ENCODE measurements around the gene ATF6B. TPM values are rescaled to one million over a fixed set of nuclear protein-coding genes. Genes with fewer than 3 reads are reported as not detected.
A peak's percentile ranks its signal among the peaks of the same experiment; 100 is the strongest.
"Not testable (repeated sequence)": the region's sequence is repeated elsewhere in the genome, so short reads cannot be mapped to it uniquely, and the experiment has no call there.

The ATF6B gene
- polyA plus RNA-seq, 10 donors: 33.0 to 55.9 (median 41.5) TPM

DNA sequence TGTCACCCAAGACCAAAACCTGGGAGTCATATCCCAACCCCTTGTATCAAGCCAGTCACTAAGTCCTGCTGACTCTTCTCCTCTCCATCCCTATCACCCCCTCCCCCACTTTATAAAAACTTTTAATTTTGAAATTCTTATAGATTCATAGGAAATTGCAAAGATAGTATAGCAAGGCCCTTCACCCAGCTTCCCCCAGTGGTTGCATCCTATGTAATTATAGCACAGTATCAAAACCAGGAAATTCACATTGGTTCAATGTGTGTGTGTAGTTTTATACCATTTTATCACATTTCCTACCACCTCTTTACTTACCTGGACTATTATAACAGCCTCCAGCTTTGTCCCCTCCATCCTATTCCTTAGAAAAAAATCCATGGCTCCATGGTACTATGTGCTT lies 30.0 kb upstream of the ATF6B start:
- no peak for DNase-seq

DNA sequence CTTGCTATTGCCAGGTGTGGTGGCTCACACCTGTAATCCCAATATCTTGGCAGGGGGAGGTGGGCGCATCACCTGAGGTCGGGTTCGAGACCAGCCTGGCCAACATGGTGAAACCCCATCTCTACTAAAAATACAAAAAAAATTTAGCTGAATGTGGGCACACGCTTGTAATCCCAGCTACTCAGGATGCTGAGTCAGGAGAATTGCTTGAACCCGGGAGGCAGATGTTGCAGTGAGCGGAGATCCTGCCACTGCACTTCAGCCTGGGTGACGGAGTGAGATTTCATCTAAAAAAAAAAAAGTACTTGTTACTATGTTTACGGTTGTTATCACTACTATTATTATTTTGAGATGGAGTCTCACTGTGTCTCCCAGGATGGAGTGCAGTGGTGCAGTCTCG lies 28.8 kb upstream of the ATF6B start:
- DNase-seq: no peak

GRCh38 chr6:32154514-32155161 lies 26.6 kb upstream of the ATF6B start:
- peak; percentile 70 to 88 (median 73) for DNase-seq

DNA sequence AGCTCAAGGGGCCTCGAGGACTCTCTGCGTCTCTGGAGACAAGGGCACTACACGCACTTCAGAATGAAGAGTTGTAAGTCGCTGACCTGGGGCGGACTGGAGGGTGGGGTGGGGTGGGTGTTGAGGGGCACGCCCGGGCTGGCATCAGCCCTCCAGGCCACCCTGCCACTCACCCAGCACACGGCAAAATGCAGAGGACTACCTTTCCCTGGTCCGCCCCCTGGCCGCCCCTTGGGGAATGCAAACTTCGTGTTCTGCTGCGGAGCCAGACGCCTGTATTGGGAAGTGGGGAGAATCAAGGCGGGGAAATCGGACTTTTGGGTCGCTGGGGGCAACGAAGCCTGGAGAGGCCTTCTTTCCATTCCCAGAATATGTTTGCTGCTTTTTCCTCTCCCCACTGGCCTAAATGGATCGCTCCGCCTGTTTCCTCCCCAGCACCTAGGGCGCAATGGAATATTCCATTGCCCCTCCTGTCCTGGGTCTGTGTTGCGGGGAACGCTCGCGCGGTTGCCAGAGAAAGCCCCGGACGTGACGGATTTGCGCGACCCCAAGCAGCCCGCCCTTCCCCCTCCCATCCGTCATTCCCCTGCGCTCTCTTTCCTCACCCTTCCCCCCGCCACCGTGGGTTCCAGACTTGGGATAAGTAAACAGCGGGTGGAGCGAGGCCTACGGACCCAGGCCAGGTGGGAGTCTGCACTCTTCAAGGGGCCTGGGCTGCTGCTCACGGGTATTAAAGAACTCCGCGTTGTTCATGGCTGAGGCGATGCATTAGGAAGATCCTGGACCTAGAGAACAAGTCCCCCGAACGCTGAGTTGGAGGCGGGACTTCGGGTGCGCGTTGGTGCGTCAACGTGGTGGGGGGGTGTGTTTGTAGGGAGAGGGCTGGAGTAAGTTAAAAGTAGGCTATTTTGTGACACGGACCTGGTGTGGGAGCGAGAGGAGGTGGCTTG lies 25.8 kb upstream of the ATF6B start, which contains the start of gene PPT2:
PPT2 (plus strand) TSS at position 578 of the 950 bp plus-strand sequence. CDS start 454 bp downstream, outside the sequence.
- peak; percentile 94 to 98 (median 96) for DNase-seq

GRCh38 chr6:32152769-32153563 lies 24.9 kb upstream of the ATF6B start:
- DNase-seq: peak in 2 of 3 donors; percentile 32 to 65

- no peak for DNase-seq
Measured at GRCh38 chr6:32151863-32152768, 24.1 kb upstream of the ATF6B start, which contains the start of gene PRRT1. PRRT1 (minus strand) TSS chr6:32151939; CDS start chr6:32151827, 112 bp downstream.

- DNase-seq: no peak
Measured at GRCh38 chr6:32151181-32151862, 23.3 kb upstream of the ATF6B start.

DNA sequence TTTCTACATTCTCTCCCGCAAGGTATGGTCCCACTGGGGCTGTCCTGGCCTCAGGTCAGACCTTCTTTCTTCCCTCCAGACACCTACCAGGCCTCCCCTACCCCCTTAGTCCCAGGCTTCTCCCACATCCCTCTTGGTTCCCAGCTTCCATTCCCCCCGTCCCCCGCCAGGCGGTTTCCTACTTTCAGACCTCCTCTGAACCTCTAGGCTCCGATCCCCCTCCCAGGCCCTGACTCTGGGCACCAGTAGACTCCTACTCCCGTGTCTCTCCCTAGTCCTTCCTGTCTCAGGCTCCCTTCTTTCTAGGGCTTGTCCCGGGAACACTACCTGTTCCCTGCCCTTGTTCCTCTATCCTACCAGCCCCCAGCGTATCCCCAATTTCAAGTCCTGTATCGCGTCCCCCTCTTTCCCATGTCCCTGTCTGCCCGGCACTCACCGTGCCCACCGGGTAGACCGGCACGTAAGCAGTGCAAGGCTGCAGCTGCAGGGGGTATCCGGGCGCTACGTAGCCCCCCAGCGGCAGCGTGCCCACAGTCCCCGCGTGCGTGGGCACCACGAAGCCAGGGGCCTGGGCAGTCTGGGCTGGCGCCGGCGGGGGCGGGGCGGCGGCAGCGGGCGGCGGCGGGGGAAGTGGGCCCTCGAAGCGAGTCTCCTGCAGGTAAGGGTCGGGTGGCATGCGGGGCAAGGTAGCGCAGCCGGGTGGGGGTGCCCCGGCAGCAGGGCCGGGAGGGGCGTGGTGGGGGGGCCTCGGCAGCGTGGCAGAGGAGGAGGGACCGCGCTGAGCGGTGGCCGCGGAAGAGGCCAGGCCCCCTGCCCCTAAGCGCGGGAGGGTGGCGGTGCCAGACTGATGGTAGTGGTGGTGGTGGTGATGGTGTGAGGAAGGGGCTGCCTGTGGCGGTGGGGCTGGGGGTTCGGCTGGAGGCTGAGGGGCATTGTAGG lies 22.2 kb upstream of the ATF6B start:
- no peak for DNase-seq

GRCh38 chr6:32149092-32149755 lies 21.2 kb upstream of the ATF6B start:
- no peak for DNase-seq

- DNase-seq: peak in 2 of 3 donors; percentile 59 to 73
Measured at GRCh38 chr6:32148289-32149091, 20.4 kb upstream of the ATF6B start.

GRCh38 chr6:32147401-32148132 lies 19.5 kb upstream of the ATF6B start:
- no peak for DNase-seq

- DNase-seq: no peak
Measured at GRCh38 chr6:32146687-32147086, 18.6 kb upstream of the ATF6B start.

GRCh38 chr6:32146287-32146686 lies 18.2 kb upstream of the ATF6B start:
- DNase-seq: no peak

DNA sequence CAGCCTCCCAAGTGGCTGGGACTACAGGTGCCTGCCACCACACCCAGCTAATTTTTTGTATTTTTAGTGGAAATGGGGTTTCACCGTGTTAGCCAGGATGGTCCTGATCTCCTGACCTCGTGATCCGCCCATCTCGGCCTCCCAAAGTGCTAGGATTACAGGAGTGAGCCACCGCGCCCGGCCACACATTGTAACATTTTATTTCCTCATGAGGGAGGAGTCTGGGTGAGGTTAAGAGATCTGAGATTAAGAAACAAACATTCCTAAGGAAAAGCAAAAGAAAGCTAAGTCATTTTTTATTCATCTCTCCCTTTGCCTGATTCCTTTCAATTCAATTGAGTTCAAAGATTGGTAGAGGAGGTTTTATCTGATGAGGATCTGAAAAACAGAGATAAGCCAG lies 16.2 kb upstream of the ATF6B start:
- DNase-seq: not testable (repeated sequence)

- DNase-seq: no peak
Measured at GRCh38 chr6:32140420-32141046, 12.5 kb upstream of the ATF6B start.

- no peak for DNase-seq
Measured at GRCh38 chr6:32139590-32139989, 11.5 kb upstream of the ATF6B start.

All from muscle of back (tissue), 11 donors.